HG03108 (cell line): ENCODE data around the gene C16orf95.
"Not testable (repeated sequence)": the region's sequence is repeated elsewhere in the genome, so short reads cannot be mapped to it uniquely, and the experiment has no call there.

Experiments used
- ATAC-seq: cut with Tn5 transposase; IDR thresholded peaks from one replicate; pipeline ENCODE4 v1.9.1; 2021; ENCODE audit warnings: moderate library complexity; ENCODE audit not compliant: unreplicated experiment

Gene C16orf95

DNA sequence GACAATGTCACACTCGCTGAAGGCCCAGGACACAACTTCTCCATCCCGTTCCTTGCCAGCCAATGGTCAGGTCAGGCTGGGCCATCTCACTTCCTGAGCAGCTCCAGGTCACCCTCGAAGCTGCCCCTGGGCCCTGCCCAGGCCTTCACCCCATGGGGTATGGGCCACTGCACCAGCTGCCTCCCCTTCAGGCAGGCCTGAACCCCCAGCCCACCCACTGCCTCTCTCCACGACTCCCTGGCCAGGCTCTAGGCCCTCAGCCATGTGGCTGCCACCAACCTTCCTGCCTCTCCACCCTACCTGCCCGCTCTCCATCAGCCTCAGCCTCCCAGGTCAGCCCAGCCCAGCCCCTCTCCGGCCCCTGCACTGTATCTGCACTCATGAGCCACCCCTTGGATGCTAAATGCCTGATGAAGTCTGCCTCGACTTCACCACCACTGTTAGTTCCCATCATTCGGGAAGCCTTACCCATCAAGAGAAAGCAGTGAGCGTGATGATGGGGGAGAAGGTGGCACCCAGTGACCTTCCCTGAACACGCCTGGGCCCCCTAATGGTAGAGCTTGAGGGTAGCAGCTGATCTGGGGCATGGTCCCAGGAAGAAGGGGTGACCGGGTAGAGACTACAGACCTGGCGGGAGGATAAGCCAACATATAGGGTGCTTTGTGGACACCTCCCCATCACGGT is 30.9 kb upstream of the C16orf95 start:
- no peak for ATAC-seq

DNA sequence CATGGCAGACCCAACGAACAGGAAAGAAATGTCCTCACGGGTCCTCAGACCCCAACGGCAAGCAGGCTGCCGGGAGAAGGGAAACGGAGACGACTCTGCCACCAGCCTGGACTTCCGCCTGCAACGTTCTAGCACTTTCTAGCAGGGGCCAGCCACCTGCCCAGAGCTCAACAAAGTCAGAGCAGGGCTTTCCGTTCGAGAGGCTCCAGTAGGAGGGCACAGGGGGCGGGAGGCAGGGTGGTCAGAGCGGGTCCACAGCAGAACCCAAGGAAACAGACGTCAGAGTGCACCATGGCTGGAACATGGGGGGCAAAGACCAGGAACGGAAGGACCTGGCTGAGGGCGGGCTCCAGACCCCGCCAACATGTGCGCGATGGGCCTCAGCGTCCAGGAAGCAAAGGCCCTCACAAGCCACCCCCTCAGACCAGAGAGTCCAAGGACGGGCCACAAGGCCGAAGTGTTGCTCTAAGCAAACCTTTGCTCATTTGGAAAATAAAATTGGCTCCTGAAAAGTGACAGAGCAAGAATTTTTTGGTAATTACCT is 29.4 kb upstream of the C16orf95 start:
- ATAC-seq = no peak

DNA sequence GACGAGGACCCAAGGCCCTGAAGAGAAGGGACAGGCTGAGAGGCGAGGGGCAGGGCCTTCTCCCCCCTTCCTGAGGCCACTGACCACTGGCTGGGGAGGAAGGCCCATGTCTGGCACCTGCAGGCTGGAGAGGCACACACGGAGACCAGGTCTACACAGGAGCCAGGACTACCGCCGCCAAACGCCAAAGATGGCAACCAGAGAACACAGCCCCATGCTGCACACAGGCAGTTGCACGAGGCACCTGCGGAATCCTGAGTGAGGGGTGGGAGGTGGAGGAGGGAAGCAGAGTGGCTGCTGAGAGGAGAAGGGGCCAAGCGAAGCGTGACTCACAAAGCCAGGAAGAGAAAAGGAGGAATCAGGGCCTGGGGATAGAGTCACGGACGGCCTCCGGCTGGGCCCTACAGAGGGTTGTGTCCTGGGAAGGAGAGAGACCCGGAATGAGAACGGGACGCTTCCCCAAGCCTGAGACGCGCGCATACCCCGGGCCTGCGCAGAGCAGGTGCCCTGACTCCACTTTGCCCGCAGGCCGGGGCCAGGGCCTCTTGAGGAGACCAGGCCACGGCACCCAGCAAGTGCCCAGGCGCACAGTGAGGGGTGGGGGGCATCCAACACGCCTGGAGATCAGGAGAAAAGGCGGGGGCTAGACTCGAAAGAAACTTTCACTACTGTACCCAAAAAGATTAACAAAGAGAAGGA is 28.7 kb upstream of the C16orf95 start:
- no peak for ATAC-seq

DNA sequence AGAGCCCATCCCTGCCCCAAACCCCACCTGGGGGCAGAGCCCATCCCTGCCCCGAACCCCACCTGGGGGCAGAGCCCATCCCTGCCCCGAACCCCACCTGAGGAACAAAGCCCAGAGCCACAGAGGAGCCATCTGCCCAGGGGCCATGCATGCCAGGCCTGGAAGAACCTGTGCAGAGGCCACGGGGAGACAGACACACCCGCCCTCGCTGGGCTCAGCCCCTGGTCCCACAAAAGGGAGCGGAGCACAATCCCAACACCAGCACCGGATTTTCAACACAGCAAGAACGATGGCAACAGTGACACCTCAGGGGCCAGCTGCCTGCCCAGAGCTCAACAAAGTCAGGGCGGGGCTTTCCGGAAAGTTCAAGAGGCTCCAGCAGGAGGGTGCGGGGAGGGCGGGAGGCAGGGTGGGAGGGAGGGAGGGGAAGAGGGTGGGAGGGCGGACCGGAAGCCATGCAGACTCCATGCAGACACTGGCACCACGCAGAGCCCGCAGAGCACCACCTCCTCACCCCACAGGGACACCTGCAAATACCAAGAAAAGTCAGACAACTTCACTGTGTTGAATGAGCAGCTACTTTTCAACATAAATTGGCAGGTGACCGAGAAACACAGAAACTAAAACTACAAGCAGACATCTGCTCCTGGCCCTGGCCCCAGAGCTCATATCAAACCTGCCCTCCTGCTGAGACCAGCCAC is 27.9 kb upstream of the C16orf95 start:
- ATAC-seq = no peak

DNA sequence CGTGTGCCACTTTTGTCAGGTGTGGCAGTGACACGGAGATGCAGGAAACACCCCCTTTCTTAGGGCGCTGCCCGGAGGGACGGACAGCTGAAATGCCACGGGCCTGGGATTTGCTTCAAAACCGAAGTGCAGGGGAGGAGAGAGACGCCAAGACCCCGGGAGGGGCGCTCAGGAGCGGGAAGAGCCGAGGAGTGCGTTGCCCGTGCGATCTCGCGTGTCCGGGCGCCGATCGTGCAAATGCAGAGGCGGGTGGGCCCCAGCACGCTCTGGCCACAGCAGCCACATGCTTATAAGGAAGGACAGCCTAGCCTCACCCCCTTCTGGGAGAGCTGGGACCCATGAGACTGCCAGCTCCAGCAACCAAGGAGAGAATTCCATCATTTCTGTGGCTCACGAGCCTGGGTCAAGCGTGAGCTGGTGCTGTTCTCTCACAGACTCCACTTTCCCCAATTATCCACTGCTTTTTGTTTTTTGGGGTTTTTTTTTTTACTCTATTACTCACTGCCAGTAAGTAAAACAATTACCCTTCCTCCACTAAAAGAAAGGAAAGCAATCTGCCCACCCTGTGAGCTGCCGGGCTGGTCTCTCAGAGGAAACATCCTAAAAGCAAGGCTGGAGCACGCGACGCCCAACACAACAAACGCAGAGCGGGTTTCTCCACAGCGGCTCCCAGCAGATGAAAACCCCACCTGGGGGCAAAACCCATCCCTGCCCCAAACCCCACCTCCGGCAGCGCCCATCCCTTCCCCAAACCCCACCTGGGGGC is 27.2 kb upstream of the C16orf95 start:
- ATAC-seq = no peak

DNA sequence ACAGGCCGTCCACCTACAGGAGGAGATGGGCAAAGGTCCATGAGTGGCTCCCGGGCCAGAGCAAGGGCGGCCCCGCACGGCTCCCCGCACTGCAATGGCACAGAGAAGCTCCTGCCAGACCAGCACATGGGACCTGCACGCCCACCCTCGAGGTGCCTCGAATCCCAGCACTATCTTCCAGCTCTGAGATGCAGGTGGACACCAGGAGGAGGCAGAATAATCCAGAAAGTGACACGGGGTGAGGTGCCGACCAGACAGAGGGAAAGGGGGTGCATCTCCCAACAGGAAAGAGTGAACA is 26.5 kb upstream of the C16orf95 start:
- ATAC-seq = no peak

DNA sequence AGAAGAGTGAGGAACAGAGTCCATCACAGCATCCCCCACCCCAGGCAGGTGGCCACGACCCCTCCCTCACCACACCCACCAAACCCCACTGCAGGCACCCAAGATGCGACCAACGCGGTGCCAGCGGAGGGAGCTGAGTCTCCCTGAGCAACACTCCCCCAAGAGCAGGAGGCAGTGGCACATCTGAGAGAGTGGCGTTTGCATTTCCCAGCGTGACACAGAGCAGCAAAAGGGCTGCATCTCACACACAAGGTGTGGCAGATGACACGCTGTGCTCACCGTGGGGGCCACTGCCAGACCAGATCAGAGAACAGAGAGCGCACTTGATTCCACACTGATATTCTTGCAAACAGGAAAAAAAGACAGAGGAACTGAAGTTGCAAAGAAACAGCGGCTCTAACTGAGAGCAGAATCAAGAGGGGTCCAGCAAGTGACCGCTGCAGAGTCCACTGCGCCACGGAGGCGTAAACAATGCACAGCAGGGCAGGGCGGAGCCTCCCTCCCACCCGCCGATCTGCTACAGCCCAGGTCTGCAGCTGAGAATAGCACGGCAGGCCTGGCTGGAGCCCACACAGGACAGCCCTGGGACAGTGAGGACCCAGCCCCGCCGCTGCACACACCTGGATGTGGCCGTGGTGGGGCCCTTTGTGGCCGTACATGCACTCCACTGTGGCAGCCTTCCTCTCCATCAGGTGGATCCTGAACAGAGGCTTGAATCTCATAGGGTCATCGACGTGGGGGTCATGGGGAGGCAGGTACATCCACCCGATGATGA is 26.0 kb upstream of the C16orf95 start:
- ATAC-seq = no peak

DNA sequence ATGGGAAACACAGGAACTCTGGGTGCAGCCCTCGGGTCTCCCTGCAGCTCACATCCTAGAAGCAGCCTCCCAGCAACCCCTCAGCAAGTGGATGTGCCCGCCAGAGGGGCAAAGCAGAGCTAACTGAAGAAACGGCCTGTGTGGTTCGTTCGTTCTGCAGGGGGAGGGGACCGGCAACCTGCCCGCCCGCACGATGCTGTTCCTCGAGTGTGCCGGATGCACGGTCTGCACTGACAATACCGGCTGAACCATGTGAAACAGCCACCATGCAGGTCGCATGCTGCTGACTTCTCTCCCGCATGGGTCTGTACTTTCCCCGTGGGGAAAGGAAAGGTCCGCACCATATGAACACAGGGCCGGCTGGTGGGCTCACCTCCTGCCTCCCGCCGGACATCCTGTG is 25.3 kb upstream of the C16orf95 start:
- no peak for ATAC-seq

DNA sequence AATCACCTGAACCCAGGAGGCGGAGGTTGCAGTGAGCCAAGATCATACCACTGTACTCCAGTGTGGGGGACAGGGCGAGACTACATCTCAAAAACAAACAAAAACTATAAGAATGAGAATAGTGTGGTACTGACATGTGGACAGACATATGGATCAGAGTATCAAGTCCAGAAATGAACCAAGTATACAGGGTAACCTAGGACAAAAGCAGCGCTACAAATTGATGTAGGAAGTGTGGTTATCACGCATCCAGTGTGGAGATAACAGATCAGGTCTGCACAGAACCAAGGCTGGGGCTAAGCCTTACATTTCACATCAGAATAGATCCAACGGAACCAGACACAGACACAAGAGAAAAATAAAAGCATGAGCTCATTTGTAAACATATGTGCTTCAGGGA is 23.0 kb upstream of the C16orf95 start:
- ATAC-seq = no peak

DNA sequence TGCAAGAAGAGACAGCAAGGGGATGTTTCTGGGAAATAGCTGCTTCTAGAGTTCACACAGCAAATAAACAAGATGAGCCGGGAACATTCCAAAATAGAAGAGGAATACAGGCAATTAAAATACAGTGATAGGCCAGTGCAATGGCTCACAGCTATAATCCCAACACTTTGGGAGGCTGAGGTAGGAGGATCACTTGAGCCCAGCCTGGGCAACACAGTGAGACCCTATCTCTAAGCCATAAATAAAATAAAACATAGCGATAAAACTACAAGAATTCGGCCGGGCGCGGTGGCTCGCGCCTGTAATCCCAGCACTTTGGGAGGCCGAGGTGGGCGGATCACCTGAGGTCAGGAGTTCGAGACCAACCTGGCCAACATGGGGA is 22.5 kb upstream of the C16orf95 start:
- not testable (repeated sequence) for ATAC-seq

DNA sequence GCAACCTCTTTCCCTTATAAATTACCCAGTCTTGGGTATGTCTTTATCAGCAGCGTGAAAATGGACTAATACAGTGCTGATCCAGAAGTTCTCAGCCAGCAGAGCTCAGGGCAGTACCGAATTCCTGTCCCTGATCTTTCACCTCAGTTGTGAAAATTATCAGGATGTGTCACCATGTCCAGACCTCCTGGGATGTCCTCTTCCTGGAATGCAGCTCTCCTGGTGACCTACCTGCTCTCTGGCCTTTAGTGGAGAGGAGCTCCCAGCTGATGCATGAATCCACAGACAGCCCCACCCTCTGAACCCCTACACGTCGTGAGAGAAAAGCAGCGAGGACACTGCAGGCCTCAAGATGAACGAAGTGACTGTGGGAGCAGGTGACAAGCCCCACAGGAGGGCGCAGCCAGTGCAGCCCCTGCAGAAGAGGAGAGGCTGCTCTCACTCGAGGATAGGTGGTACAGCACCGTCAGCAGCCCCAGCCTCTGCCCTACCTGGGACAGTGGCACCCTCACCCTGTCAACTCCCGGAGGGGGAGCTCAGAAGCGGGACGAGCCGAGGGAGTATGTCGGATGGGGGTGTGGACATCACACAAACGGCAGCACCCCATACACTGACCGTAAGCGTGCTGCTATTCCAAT is 22.0 kb upstream of the C16orf95 start:
- no peak for ATAC-seq

DNA sequence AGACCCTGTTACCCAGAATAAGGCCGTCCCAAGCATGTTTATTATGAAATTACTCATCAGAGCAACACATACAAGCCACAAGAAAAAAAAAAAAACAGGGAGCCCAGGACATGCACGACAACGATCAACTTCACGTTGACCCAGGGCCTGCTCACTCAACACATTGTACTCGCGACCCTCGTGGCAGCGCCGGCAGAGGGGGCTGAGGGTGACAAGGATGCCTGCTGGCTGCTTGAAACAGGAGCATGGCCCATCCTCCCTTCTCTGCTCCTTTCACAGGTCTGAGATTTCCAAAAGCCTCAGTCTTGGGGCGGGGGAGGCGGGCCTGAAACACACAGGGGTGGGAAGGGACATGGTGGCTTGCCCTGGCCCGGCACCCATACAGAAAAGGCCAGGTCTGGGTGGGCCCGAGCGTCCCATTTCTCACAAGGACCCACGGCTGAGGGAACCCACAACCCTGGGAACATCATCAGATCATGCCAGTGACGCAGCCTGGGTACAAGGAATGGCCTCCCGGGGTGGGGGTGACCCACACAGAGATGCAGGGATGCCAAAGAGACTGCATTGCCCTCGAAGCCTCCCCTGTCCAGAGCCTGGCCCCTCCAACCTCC is 21.1 kb upstream of the C16orf95 start:
- ATAC-seq = no peak

DNA sequence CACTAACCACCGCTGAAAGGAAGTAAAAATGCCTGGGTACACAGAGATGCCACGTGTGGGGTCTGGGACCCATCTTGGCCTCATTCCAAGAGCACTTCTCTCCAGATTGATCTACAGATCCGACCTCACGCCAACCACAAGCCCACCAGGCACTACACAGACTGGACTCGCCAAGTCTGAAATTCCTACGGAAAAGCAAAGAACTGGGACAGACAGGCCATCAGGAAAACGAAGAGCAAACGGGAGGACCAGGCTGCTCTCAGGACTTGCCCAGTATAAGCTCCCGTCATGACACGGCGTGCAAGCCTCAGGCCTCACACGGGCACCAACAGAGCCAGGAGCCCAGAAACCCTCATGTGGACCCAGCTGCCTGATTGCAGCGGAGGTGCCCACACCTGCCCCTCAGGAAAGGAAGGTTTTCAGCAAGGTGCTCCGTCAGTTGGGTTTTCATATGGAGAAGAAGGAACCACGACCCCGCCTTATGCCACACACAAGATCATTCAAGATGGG is 20.1 kb upstream of the C16orf95 start:
- ATAC-seq = no peak

DNA sequence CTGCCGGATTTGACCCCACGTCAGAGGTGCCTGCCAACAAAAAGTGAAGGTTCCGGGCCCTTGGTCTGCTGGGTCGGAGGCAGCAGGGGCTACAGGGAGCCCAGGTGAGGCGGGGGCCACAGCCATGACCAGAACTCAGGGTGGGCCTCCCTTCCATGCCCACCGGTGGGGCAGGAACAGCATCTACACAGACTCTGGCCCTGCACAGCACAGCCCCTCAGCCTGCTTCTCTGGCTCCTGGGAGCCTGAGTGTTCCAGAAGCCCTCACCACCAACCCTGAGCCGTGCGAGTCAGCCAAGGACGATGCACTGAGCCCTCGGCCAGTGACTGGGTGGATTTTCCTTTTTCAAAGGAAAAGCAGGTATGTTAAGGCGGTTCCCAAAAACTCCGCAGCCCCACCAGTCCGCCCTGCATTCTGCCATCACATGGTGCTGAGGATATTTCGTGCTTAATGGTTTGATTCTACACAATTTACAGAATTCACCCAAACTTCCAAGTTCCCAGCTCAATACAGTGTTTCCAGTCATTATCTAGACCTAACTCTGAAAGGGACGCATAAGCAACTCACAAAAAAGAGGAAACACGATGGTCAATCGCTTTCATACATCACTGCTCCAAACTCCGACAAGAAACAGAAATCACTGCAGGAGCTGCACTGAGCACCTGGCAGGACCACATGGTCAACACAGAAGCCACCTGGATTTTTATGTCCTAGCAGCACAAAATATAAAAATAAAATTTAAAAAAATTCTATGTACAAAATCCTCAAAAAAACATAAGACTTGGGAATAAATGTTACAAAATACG is 19.4 kb upstream of the C16orf95 start:
- ATAC-seq = no peak

DNA sequence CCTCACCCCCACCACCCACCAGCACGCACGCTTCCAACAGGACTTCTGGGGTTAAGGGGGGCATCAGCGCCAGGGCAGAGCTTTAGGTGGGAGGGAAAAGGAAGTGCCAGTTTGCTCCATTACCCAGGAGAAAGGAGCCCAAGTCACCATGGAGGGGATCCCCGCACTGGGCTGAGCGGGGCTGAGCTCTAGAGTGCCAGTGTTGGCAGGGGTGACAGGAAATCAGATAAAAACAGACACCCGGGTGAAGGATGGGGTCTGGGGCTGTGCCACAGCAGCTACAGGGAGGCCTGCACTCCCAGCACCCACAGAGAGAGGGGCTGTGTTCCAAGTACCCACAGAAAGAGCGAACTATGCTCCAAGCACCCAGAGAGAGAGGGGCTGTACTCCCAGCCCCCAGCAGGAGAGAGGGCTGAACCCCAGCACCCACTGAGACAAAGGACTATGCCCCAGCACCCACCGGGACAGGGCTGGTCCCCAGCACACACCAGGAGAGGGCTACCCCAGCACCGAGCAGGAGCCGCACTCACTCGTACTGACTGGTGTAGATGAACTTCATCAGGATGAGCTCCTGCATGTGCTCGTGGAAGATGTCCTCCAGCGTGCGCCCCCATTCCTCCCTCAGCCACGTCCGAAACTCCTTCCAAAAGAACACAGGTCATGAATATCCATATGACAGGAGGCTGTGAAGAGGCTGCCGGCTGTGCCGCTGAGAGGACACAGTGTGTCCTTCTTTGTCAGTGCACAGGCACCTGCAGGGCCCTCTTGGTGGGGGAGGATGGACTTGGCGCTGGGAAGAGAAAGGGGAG is 18.6 kb upstream of the C16orf95 start:
- ATAC-seq = no peak

DNA sequence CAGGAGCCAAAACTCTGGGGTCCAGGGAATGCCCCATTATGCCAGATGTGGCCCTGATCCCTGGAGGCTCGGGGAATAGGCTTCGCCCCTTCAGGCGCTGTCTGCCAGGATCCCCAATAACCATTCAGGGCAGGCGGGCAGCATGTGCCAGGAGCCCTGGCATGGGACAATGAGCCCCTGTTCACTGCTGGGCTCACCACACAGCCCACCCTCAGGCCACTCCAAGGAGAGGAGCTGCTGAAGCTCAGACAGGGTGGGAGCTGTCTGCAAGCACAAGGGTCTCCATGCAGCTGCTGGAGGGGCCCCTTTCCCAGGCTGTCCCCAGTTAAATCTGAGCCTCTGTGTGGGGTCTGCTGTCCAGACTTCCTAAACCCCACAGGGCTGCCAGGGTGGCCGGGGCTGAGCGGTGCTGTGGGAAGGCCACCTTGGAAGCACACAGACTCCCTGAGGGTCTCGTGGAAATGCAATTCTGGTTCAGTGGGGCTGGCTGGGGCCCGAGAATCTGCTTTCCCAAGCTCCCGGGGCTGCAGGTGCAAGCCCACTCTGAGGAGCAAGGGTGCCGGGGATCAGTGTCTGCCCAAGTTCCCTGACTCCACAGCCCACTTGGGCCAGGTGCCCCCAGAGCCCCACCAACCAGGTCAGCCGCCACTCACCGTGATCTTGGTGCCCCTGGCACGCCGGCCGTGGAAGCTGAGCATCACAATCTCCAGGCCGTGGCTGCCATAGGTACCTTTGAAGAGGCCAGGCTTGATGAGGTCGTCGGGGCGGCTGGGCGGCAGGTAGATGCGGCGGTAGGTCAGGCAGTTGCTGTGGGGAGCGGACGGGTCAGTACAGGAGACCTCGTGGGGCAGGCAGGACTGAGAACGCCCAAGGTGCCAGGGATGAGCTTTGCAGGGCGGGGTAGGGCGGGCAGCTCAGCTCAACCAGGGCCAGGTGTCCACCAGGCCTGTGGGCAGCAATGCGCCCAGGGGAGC is 17.7 kb upstream of the C16orf95 start:
- no peak for ATAC-seq
